Peyer's patch (tissue), 4 donors: ENCODE results near the gene TMEM125.

ENCODE experiments used
- POLR2A ChIP-seq, 2 donors: fragments of 450-650 bp; IDR thresholded peaks; one replicate each; pipeline ENCODE4 v1.5.1; 2017; ENCODE audit warnings: antibody characterized with exemption in 2 of 2, mild to moderate bottlenecking in 2 of 2, moderate library complexity in 2 of 2
- TF ChIP-seq, protein P1 (sequence below), 6 experiments: fragments of 450-650 bp in 4 of 6; fragments of 200-600 bp in 2 of 6; sonication (generic) in 1 of 6; IDR thresholded peaks; one replicate each; pipeline ENCODE4 v1.5.1; 2017 to 2019; ENCODE audit warnings: antibody characterized with exemption in 6 of 6, mild to moderate bottlenecking in 3 of 6, moderate library complexity in 1 of 6

DNA sequence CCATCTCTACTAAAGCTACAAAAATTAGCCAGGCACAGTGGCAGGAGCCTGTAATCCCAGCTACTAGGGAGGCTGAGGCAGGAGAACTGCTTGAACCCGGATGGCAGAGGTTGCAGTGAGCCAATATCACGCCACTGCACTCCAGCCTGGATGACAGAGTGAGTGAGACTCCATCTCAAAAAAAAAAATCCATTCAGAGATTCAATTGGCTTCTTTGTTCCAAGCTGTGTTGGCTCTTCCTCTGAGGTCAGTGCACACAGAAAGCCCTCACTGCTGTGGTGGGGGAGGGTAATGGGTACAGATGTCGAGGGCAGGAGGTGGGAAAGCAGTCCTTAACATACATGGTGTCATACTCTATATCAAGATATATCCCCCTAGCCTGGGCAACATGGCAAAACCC, 45.7 kb downstream of the TMEM125 start:
- TF ChIP-seq, protein P1, sequence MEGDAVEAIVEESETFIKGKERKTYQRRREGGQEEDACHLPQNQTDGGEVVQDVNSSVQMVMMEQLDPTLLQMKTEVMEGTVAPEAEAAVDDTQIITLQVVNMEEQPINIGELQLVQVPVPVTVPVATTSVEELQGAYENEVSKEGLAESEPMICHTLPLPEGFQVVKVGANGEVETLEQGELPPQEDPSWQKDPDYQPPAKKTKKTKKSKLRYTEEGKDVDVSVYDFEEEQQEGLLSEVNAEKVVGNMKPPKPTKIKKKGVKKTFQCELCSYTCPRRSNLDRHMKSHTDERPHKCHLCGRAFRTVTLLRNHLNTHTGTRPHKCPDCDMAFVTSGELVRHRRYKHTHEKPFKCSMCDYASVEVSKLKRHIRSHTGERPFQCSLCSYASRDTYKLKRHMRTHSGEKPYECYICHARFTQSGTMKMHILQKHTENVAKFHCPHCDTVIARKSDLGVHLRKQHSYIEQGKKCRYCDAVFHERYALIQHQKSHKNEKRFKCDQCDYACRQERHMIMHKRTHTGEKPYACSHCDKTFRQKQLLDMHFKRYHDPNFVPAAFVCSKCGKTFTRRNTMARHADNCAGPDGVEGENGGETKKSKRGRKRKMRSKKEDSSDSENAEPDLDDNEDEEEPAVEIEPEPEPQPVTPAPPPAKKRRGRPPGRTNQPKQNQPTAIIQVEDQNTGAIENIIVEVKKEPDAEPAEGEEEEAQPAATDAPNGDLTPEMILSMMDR (IDR thresholded peaks at IDR 0.05): no peak
- TF ChIP-seq POLR2A (IDR thresholded peaks at IDR 0.05): no peak
